ENCODE data around the gene CEP170B. TPM values are rescaled to one million over a fixed set of nuclear protein-coding genes. Genes with fewer than 3 reads are reported as not detected.

CEP170B gene
- 1 to 10 TPM; 5.7 to 6.3 TPM for total RNA-seq

GRCh38 chr14:104865081-104865630 lies at the start of gene CEP170B:
CEP170B (plus strand) TSS chr14:104865268; CDS start chr14:104868451, 3,183 bp downstream.
- Mint-ChIP-seq H3K4me1 (peaks cover 1% of the 10 kb centered on the region), H3K9me3 (no peaks in the 10 kb centered on the region), H3K4me3 (peak within 1 kb of the TSS; percentile 74), H3K27me3 (peaks cover 21% of the 10 kb centered on the region), H3K27ac (no peak within 1 kb of the TSS), H3K36me3 (no peaks in the 10 kb centered on the region)
- POLR2A ChIA-PET, result interaction anchor here (0.6 kb wide), 1 partner anchor 37 kb away, joined by 3 read pairs; no protein-coding TSS in a partner anchor
- ATAC-seq (ENCODE audit: low read depth), result peak; percentile 75
- DNase-seq, result peak; percentile 78

GRCh38 chr14:104816616-104816884 lies 48.5 kb upstream of the CEP170B start:
- POLR2A ChIA-PET, result no interaction called here
- Mint-ChIP-seq H3K4me1 (peaks cover 16% of the 10 kb centered on the region), H3K36me3 (peaks cover 2% of the 10 kb centered on the region), H3K4me3 (peak overlapping the region; percentile 93), H3K9me3 (no peaks in the 10 kb centered on the region), H3K27ac (peak overlapping the region; percentile 92), H3K27me3 (no peaks in the 10 kb centered on the region)
- DNase-seq, result no peak
- ATAC-seq (ENCODE audit: low read depth), result no peak

- no peak overlapping the region for H3K4me3 Mint-ChIP-seq
- H3K9me3 Mint-ChIP-seq, result no peaks in the 10 kb centered on the region
- POLR2A ChIA-PET, result interaction anchor here (0.7 to 1.5 kb wide), 2 partner anchors 20 to 66 kb away, joined by 3 read pairs; no protein-coding TSS in a partner anchor
- no peak for ATAC-seq (ENCODE audit: low read depth)
- no peaks in the 10 kb centered on the region for H3K27me3 Mint-ChIP-seq
- H3K27ac Mint-ChIP-seq, result no peak overlapping the region
- DNase-seq, result peak; percentile 6
- H3K36me3 Mint-ChIP-seq, result peaks cover 2% of the 10 kb centered on the region
- H3K4me1 Mint-ChIP-seq, result peaks cover 16% of the 10 kb centered on the region
These were observed 46.9 kb upstream of the CEP170B start for GRCh38 chr14:104817930-104818713.

- Mint-ChIP-seq H3K27me3 (no peaks in the 10 kb centered on the region), H3K4me1 (peaks cover 14% of the 10 kb centered on the region), H3K36me3 (no peaks in the 10 kb centered on the region), H3K4me3 (no peak overlapping the region), H3K9me3 (no peaks in the 10 kb centered on the region), H3K27ac (no peak overlapping the region)
- POLR2A ChIA-PET, result interaction anchor here (0.6 to 0.7 kb wide), 2 partner anchors 50 to 67 kb away, joined by 3 read pairs; no protein-coding TSS in a partner anchor
- DNase-seq (peak; percentile 27), ATAC-seq (ENCODE audit: low read depth) (no peak)
These were observed 46.3 kb upstream of the CEP170B start for GRCh38 chr14:104818714-104819161.

- DNase-seq, result peak; percentile 24
- POLR2A ChIA-PET, result interaction anchor here (0.6 kb wide), 1 partner anchor 50 kb away, joined by 3 read pairs; no protein-coding TSS in a partner anchor
- peaks cover 1% of the 10 kb centered on the region for H3K9me3 Mint-ChIP-seq
- peaks cover 2% of the 10 kb centered on the region for H3K27me3 Mint-ChIP-seq
- no peak for ATAC-seq (ENCODE audit: low read depth)
- no peak overlapping the region for H3K4me3 Mint-ChIP-seq
- H3K36me3 Mint-ChIP-seq, result no peaks in the 10 kb centered on the region
- H3K27ac Mint-ChIP-seq, result no peak overlapping the region
- peaks cover 8% of the 10 kb centered on the region for H3K4me1 Mint-ChIP-seq
These were observed 45.7 kb upstream of the CEP170B start for GRCh38 chr14:104819361-104819781.

GRCh38 chr14:104820669-104821228 lies 44.3 kb upstream of the CEP170B start:
- peaks cover 6% of the 10 kb centered on the region for H3K9me3 Mint-ChIP-seq
- H3K27ac Mint-ChIP-seq, result no peak overlapping the region
- DNase-seq, result peak; percentile 21
- POLR2A ChIA-PET, result no interaction called here
- ATAC-seq (ENCODE audit: low read depth), result no peak
- H3K36me3 Mint-ChIP-seq, result no peaks in the 10 kb centered on the region
- H3K4me3 Mint-ChIP-seq, result no peak overlapping the region
- H3K27me3 Mint-ChIP-seq, result peaks cover 15% of the 10 kb centered on the region
- peaks cover 9% of the 10 kb centered on the region for H3K4me1 Mint-ChIP-seq

- Mint-ChIP-seq H3K36me3 (no peaks in the 10 kb centered on the region), H3K4me3 (no peak overlapping the region), H3K27ac (no peak overlapping the region), H3K9me3 (peaks cover 6% of the 10 kb centered on the region), H3K27me3 (peaks cover 17% of the 10 kb centered on the region), H3K4me1 (peaks cover 11% of the 10 kb centered on the region)
- ATAC-seq (ENCODE audit: low read depth), result no peak
- peak; percentile 26 for DNase-seq
- POLR2A ChIA-PET, result no interaction called here
These were observed 43.7 kb upstream of the CEP170B start for GRCh38 chr14:104821229-104821945.

GRCh38 chr14:104821971-104822608 lies 43.0 kb upstream of the CEP170B start:
- Mint-ChIP-seq H3K27me3 (peaks cover 19% of the 10 kb centered on the region), H3K36me3 (no peaks in the 10 kb centered on the region), H3K4me1 (peaks cover 7% of the 10 kb centered on the region), H3K4me3 (no peak overlapping the region), H3K27ac (no peak overlapping the region), H3K9me3 (peaks cover 6% of the 10 kb centered on the region)
- DNase-seq, result peak; percentile 10
- no peak for ATAC-seq (ENCODE audit: low read depth)
- POLR2A ChIA-PET, result interaction anchor here (0.9 kb wide), 1 partner anchor 27 kb away, joined by 3 read pairs; the partner anchor contains the start of gene AKT1

- Mint-ChIP-seq H3K27me3 (peaks cover 23% of the 10 kb centered on the region), H3K4me3 (no peak overlapping the region), H3K36me3 (no peaks in the 10 kb centered on the region), H3K9me3 (peaks cover 6% of the 10 kb centered on the region), H3K27ac (no peak overlapping the region), H3K4me1 (peaks cover 8% of the 10 kb centered on the region)
- POLR2A ChIA-PET, result interaction anchor here (0.9 kb wide), 1 partner anchor 28 kb away, joined by 3 read pairs; the partner anchor contains the start of gene AKT1
- no peak for ATAC-seq (ENCODE audit: low read depth)
- DNase-seq, result peak; percentile 23
These were observed 42.0 kb upstream of the CEP170B start for GRCh38 chr14:104822821-104823615.

- DNase-seq (no peak), ATAC-seq (ENCODE audit: low read depth) (no peak)
- Mint-ChIP-seq H3K27ac (no peak overlapping the region), H3K4me3 (peak overlapping the region; percentile 82), H3K9me3 (peaks cover 6% of the 10 kb centered on the region), H3K4me1 (peaks cover 8% of the 10 kb centered on the region), H3K36me3 (no peaks in the 10 kb centered on the region), H3K27me3 (peaks cover 24% of the 10 kb centered on the region)
- POLR2A ChIA-PET, result interaction anchor here (2.4 kb wide), 1 partner anchor 23 kb away, joined by 8 read pairs; the partner anchor contains the start of gene ZBTB42
These were observed 40.6 kb upstream of the CEP170B start for GRCh38 chr14:104824353-104824997.

- Mint-ChIP-seq H3K9me3 (peaks cover 6% of the 10 kb centered on the region), H3K4me3 (peak overlapping the region; percentile 82)
- ATAC-seq (ENCODE audit: low read depth), result peak; percentile 91
These were observed 38.7 kb upstream of the CEP170B start for GRCh38 chr14:104826189-104826860.

More at GRCh38 chr14:104826189-104826860, 38.7 kb upstream of the CEP170B start:
- POLR2A ChIA-PET, result interaction anchor here (0.8 to 2.4 kb wide), 5 partner anchors 25 to 74 kb away, joined by 3 to 10 read pairs (median 6); partner anchors contain the start of genes AKT1, SIVA1 and ZBTB42
- Mint-ChIP-seq H3K27ac (no peak overlapping the region), H3K36me3 (no peaks in the 10 kb centered on the region), H3K27me3 (peaks cover 27% of the 10 kb centered on the region), H3K4me1 (peaks cover 8% of the 10 kb centered on the region)
- DNase-seq, result peak; percentile 99
